PFSK-1 (cell line): ENCODE data around the gene ARHGAP4.

Experiments
- FOXP2 ChIP-seq: optimal IDR thresholded peaks from 2 replicates; pipeline ENCODE3; 2011; ENCODE audit warnings: borderline replicate concordance, control low read depth, inconsistent platforms; ENCODE audit not compliant: insufficient read depth; ENCODE audit errors: extremely low read length, extremely low read depth
- POLR2AphosphoS5 ChIP-seq: IDR thresholded peaks from 2 replicates; pipeline ENCODE4 v1.6.1; 2012; ENCODE audit warnings: low read depth, mild to moderate bottlenecking, control low read depth, low read length, moderate library complexity
- REST ChIP-seq, 2 experiments: IDR thresholded peaks; 2 replicates each; pipeline versions ENCODE4 v1.6.1 to v1.8.0; 2011 to 2012; ENCODE audit warnings: low read depth in 2 of 2, low read length in 2 of 2, control low read depth in 1 of 2, inconsistent platforms in 1 of 2, mild to moderate bottlenecking in 1 of 2, moderate library complexity in 1 of 2; ENCODE audit not compliant: insufficient read depth in 1 of 2
- SIN3A ChIP-seq: IDR thresholded peaks from 2 replicates; pipeline ENCODE4 v1.6.1; 2012; ENCODE audit warnings: mild to moderate bottlenecking, low read length, moderate library complexity, borderline replicate concordance; ENCODE audit not compliant: insufficient read depth
- TAF1 ChIP-seq: IDR thresholded peaks from 2 replicates; pipeline ENCODE4 v1.6.1; 2012; ENCODE audit warnings: low read length, control low read depth, borderline replicate concordance; ENCODE audit not compliant: insufficient read depth

The ARHGAP4 gene

DNA sequence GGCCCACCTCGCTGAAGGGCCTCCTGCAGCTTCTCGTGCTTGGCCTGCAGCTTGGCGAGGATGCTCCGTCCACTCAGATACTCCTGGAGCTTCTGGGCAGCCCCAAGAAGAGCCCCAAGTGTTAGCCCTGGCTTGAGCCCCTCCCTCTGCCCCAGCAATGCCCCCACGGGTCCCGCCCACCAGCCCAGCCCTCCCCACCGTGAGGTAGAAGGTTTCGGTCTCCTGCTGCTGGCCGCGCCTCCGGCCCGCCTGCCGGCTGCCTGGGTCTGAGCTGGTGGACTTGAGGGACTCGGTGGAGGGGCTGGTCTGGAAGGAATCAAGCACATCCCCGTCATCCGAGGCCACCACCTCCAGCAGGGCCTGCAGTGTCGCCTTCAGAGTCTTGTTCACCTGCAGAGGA, 12.9 kb downstream of the ARHGAP4 start:
- no peak for TF ChIP-seq SIN3A
- no peak for TF ChIP-seq POLR2AphosphoS5
- no peak for TF ChIP-seq TAF1
- TF ChIP-seq FOXP2 = no peak
- TF ChIP-seq REST (IDR thresholded peaks at IDR 0.05; ENCODE audit: insufficient read depth in 1 of 2, low read depth in 2 of 2, low read length in 2 of 2) = no peak

GRCh38 chrX:153911798-153912197, 14.3 kb downstream of the ARHGAP4 start:
- TF ChIP-seq FOXP2 = no peak
- TF ChIP-seq TAF1 = no peak
- no peak for TF ChIP-seq SIN3A
- no peak for TF ChIP-seq POLR2AphosphoS5
- TF ChIP-seq REST (IDR thresholded peaks at IDR 0.05; ENCODE audit: insufficient read depth in 1 of 2, low read depth in 2 of 2, low read length in 2 of 2) = no peak

DNA sequence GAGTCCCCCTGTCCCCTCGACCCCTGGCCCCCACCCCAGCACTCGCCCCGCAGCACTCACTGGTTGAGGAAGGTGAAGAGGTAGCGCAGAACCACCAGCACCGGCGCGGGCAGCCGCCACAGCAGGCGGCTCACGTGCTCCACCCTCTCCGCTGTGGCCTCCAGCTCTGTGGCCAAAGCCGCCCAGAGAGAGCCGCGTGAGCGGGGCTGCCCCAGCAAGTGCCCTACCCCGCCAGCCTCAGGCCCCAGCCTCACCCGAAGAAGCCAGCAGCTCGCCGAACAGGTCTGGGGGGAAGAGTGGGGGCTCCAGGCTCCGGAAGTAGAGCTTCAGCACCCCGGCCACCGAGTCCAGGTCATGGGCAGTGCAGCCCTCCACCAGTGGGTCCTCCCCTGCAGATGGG, 15.6 kb downstream of the ARHGAP4 start:
- TF ChIP-seq SIN3A = no peak
- TF ChIP-seq POLR2AphosphoS5 = no peak
- no peak for TF ChIP-seq FOXP2
- no peak for TF ChIP-seq TAF1

DNA sequence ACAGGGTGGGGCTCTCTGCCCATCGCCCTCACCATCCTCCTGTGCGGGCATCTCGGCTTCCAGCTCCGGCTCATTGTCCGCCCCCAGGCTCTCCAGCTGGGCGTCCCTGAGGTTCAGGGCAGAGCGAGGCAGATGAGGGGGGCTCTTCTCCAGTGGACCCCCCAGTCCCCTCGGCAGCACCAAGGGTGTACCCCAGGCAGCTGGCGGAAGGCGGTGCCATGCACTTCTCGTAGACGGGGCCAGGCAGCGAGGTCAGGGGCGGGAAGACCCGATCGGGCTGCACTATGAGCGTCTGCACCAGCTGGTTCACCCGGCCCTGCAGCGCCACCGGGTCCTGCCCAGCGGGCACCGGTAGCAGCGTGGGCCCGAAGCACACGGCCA, 16.1 kb downstream of the ARHGAP4 start:
- TF ChIP-seq SIN3A (no peak), REST (IDR thresholded peaks at IDR 0.05; ENCODE audit: insufficient read depth in 1 of 2, low read depth in 2 of 2, low read length in 2 of 2) (no peak), FOXP2 (no peak), POLR2AphosphoS5 (no peak), TAF1 (no peak)

GRCh38 chrX:153909024-153909979, 16.8 kb downstream of the ARHGAP4 start:
- TF ChIP-seq FOXP2 (no peak), SIN3A (no peak), TAF1 (no peak), POLR2AphosphoS5 (no peak), REST (IDR thresholded peaks at IDR 0.05; ENCODE audit: insufficient read depth in 1 of 2, low read depth in 2 of 2, low read length in 2 of 2) (no peak)
